ENCODE results near the gene TLK2. TPM values are rescaled to one million over a fixed set of nuclear protein-coding genes. Genes with fewer than 3 reads are reported as not detected.
"Not testable (repeated sequence)": the region's sequence is repeated elsewhere in the genome, so short reads cannot be mapped to it uniquely, and the experiment has no call there.

Gene TLK2
- 52.4 and 56.5 TPM in 2 replicates for total RNA-seq

DNA sequence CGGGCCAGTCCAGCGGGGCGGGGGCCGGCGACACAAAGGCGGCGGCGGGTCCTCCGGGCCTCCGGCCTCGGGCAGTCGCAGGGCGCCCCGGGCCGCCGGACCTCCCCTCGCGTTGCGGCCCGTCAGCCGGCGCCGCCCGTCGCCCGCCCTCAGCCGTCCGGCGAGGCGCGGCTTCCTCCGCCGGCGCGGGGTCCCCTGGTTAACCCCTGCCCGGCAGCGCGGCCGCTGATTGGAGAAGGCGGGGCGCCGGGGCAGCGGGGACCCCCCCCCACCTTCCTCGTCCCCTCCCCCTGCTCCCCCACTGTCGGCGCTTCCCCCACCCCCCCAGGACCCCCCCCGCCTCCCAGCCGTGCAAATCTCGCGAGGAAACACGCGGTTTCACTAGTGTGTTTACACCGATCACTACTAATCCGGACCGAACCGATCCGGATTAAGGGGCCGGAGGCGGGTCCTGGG lies at the start of gene TLK2:
Gene TLK2, plus strand, starts transcription at position 402 of the 456 bp plus-strand sequence. CDS start 2,301 bp downstream, outside the sequence.
- peak; percentile 48 for DNase-seq (ENCODE audit: low read depth, low spot score)

- DNase-seq (ENCODE audit: low read depth, low spot score): not testable (repeated sequence)
Observed at GRCh38 chr17:62435251-62435650, 43.4 kb upstream of the TLK2 start.

GRCh38 chr17:62441181-62441580 lies 37.4 kb upstream of the TLK2 start:
- DNase-seq (ENCODE audit: low read depth, low spot score): not testable (repeated sequence)

GRCh38 chr17:62444063-62444462 lies 34.6 kb upstream of the TLK2 start:
- DNase-seq (ENCODE audit: low read depth, low spot score): no peak

DNA sequence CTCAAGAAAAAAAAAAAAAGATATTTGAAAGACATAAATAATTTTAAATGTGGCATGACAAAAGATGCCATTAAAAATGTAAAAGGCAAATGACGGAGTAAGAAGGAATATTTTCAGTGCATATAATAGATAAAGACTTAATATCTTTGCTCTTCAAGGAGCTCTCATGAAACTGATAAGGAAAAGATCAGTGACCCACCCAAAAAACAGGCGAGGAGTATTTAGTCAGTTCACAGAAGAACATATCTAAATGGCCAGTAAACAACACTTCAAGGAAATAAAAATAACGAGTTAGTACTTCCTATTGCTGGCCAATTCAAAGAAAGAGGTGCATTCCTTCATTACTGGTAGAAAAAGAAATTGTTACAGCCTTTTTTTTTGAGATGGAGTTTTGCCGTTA lies 32.8 kb upstream of the TLK2 start:
- not testable (repeated sequence) for DNase-seq (ENCODE audit: low read depth, low spot score)

GRCh38 chr17:62452195-62452594 lies 26.4 kb upstream of the TLK2 start:
- DNase-seq (ENCODE audit: low read depth, low spot score): not testable (repeated sequence)

GRCh38 chr17:62453041-62453440 lies 25.6 kb upstream of the TLK2 start:
- not testable (repeated sequence) for DNase-seq (ENCODE audit: low read depth, low spot score)

DNA sequence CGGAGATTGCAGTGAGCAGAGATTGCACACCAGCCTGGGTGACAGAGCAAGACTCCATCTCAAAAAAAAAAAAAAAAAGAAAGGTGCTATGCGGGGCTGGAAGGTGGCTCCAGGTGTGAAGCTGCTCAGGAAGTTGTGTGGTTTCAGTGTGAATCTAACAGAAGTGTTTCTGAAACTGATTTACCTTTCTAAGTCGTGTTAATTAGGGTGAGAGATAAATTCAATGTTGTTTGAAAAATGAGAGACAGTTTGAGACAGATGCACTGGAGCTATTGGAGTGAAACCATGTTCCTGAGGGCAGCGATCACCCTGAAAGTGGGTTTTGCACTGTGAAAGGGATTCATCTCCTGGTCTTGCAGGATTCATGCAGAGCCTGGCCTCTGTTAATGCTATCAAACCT lies 25.0 kb upstream of the TLK2 start:
- not testable (repeated sequence) for DNase-seq (ENCODE audit: low read depth, low spot score)

DNA sequence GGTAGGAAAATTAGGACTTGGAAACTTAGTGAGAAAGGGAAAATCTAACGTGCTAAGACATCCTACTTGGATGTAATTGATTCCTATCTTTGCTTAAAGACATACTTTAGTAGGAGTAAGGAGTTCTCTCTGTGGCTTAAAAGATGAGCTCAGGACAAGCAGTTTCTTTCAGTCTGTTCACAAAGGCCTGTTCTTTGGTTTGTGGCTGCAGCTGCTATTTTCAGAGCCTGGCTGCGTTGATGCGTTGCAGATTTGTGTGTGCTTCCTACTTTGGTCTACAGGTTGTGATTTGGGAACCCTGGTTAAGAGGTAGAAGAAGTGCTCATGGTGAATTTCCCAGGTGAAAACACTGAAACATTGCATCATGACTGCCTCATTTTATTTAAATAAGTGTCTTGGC lies 24.5 kb upstream of the TLK2 start:
- DNase-seq (ENCODE audit: low read depth, low spot score): not testable (repeated sequence)

- no peak for DNase-seq (ENCODE audit: low read depth, low spot score)
Observed at GRCh38 chr17:62456016-62456415, 22.6 kb upstream of the TLK2 start.

GRCh38 chr17:62458483-62458882 lies 20.1 kb upstream of the TLK2 start:
- DNase-seq (ENCODE audit: low read depth, low spot score): not testable (repeated sequence)

DNA sequence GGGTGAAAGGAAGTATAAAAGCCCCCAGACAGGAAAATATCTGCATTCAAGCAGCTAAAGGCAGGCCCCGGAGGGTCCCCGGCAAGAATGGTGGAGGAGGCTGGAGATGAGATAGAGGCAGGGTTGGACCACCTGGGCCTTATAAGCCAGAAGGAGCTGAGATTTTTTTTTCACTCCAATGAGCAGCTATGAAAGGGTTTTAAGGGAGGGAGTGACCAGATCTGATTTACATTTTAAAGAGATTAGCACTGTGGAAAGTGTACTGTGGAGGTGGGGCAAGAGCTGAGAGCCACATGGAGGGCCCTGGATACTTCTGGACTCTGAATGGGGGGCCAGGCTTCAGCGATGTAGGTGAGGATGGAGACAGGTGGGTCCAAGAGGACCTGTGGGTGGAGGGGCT lies 14.2 kb upstream of the TLK2 start:
- DNase-seq (ENCODE audit: low read depth, low spot score): not testable (repeated sequence)

GRCh38 chr17:62465271-62465670 lies 13.4 kb upstream of the TLK2 start:
- DNase-seq (ENCODE audit: low read depth, low spot score): not testable (repeated sequence)

- peak; percentile 13 for DNase-seq (ENCODE audit: low read depth, low spot score)
Observed at GRCh38 chr17:62470666-62471379, 7.8 kb upstream of the TLK2 start.

DNA sequence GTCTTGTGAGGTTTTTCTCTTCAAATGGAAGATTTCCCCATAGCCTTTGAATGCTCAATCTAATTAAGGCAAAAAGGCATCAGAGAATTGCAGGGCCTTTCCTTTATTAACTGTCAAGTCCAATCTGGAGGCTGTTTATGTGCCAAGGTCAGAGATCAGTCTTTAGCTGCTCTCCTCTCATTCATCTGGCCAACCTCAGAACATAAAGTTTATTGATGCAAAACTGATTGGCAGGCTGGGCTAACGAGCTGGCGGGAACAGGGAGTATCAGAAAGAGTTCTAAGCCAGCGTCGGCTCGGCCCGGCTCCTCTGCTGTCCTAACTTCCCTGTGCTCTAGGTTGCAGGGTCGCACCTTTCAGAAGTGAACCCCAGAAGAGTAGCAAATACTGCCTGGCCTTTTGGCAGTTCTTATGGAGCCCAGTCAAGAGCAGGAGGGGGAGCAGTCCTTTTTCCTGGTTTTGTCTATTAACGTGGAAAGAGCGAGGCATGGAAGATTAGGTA lies 7.2 kb upstream of the TLK2 start:
- DNase-seq (ENCODE audit: low read depth, low spot score): not testable (repeated sequence)

GRCh38 chr17:62473030-62473982 lies 5.3 kb upstream of the TLK2 start:
- DNase-seq (ENCODE audit: low read depth, low spot score): not testable (repeated sequence)

GRCh38 chr17:62477111-62477510 lies 1.5 kb upstream of the TLK2 start:
- DNase-seq (ENCODE audit: low read depth, low spot score): not testable (repeated sequence)

GRCh38 chr17:62477718-62478408 lies 762 bp upstream of the TLK2 start:
- DNase-seq (ENCODE audit: low read depth, low spot score): not testable (repeated sequence)

DNA sequence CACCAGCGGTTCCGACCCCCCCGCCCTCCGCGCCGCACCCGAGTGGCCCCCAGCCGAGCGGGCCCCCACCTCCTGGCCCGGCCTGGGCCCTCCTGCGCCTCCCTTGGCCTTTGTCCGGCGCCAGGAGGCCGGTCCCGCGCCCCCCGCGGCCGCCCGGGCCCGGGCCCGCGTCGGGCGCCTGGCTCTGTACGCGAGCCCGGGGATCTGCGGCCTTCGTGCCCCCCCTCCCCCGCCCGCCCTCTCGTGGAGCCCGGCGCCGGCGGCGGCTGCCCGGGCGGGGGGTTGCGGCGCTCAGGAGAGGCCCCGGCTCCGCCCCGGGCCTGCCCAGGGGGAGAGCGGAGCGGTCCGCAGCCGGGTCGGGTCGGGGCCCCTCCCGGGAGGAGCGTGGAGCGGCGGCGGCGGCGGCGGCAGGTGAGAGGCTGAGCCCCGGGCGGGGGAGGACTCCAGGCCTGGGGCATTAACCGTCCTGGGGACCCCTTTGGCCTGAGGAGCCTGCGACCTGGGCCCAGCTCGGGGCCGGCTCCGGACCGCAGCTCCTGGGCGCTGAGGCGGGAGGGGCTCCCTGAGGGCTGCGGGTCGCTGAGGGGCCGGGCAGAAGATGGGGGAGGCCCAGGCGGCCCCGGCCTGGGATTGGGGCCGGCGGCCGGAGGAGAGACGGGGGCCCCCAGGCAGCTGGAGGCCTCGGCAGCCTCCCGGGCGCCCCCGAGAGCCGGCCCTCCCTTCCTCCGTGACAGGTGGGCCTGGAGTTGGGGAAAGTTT lies 434 bp downstream of the TLK2 start:
- not testable (repeated sequence) for DNase-seq (ENCODE audit: low read depth, low spot score)

DNA sequence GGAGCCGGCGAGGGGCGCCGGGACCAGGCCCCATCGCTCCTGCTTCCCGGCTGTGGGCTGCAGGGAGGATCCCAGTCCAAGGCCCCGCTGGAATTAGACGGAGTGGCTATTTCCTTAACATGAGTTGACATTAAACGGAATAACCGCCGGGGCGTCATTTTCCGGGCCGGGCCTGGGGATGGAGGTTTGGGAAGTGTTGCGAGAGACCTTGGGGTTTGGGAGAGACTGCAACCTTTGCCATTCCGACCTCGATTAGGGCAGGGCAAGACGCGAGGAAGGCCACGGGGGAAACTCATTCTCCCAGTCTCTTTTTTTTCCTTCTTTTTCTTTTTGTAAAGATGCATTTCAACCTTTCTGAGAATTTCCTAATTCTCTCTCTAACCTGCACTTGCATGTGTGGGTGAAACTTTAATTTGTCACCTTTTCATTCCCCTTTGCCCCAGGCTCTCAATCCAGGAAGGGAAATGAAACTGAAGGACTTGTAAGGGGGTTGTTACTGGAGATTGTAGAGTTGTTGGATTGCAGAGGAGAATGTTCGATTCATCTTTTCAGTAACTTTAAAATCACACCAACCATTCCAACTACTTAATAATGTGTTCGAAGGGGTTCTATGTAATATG lies 1.1 kb downstream of the TLK2 start:
- not testable (repeated sequence) for DNase-seq (ENCODE audit: low read depth, low spot score)
